ENCODE data around the gene STK11.
"Not testable (repeated sequence)": the region's sequence is repeated elsewhere in the genome, so short reads cannot be mapped to it uniquely, and the experiment has no call there.

STK11 gene

DNA sequence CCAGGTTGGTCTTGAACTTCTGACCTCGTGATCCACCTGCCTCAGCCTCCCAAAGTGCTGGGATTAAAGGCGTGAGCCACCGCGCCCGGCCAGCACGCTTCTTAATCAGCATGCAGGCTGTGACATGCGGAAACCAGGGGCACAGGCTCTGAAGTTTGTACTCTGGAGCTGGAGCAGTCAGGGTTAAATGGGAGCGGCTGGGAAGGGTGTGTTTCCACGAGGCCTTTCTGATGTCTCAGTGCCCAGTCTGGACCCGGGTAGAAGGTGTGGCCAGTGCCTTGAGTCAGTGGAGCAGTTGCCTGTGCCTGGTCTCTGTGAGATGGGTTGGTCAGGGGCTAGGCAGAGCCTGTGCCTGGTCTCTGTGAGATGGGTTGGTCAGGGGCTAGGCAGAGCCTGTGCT is 3.3 kb downstream of the STK11 start:
- not testable (repeated sequence) for DNase-seq (ENCODE audit: low read depth in 4 of 4, low spot score in 1 of 4)

DNA sequence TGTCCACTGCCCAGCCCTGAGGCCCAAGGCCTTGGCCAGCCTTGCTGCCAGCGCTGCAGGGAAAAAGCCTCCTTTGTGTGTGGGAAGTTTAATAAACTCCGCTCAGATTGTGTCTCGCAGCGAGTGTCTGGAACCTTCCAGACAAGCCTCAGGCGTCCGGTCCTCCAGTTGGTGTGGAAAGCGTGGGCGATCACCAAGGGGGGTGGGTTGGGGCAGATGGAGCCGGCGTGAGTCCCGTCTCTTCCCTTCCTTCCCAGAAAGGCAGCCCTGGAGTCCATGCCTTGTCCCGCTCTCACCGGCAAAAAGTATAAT is 4.6 kb downstream of the STK11 start:
- DNase-seq (ENCODE audit: low read depth in 4 of 4, low spot score in 1 of 4) = no peak

- DNase-seq (ENCODE audit: low read depth in 4 of 4, low spot score in 1 of 4) = no peak
Observed at GRCh38 chr19:1211494-1212234, 6.1 kb downstream of the STK11 start.

DNA sequence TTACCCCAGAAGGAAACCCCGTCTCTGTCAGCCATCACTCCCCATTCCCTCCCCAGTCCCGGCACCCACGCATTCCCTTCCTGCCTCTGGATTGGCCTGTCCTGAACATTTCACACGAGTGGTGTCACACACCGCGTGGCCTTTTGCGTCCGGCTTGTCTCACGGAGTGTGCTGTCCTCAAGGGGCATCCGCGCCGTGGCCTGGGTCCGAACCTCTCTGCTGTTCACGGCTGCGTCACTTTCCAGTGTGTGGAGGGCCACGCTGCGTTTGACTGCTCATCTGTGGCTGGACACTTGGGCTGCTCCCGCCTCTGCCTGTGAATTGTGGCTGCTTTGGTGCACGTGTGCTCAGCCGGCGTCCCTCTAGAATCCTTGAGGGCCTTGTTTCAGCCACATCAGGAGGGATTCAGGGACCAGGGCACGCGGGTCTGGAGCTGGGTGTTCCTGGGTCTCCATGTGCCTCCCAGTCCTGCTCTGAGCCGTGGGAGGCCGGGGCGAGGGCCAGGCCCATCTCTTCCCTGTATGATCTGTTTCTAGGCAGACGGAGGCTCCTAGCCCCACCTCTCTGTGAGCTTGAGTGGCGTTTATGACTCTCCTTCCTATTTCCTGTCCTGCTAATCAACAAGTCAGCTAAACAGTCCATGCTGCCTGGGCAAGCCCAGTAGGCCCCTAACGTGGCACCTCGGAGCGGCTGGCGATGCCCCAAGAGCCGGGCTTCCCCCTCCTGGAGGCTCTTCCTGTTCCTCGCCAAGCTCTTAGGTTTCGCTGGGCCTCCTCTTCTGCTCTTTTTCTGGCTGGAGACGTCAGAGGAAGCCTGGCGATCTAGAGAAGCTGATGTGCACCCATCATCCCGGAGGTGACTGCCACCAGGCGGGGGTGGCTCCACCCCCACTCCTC is 8.1 kb downstream of the STK11 start:
- DNase-seq (ENCODE audit: low read depth in 4 of 4, low spot score in 1 of 4) = no peak

DNA sequence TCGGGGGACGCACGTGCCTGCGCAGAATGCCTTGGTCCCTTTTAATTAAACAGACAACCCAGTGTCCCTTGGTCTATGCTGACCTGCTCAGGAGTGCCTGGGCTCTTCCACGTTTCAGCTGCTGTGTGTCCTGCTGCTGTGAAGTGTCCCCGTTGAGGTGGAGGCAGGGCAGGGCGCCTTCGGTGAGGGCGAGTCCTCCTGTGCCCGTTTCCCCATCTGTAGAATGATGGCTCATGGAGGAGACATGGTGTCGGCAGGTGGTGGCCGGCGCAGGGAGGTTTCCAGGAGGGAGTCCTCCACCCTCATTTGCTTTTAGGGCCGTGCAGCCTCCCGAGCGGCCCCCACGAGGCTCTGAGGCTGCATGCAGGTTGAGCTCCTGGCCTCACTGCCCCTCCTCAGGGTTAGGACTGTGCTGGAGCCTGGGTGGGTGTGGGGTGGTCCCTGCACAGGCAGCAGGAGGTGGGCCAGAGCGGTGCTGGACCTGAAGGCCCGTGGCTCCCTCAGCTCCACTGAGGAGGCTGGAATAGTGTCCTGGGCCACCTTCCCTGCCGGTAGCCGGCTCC is 8.8 kb downstream of the STK11 start:
- no peak for DNase-seq (ENCODE audit: low read depth in 4 of 4, low spot score in 1 of 4)

- DNase-seq (ENCODE audit: low read depth in 4 of 4, low spot score in 1 of 4) = no peak
Observed at GRCh38 chr19:1214862-1215731, 9.5 kb downstream of the STK11 start.

GRCh38 chr19:1216756-1217155 is 11.2 kb downstream of the STK11 start:
- no peak for DNase-seq (ENCODE audit: low read depth in 4 of 4, low spot score in 1 of 4)

DNA sequence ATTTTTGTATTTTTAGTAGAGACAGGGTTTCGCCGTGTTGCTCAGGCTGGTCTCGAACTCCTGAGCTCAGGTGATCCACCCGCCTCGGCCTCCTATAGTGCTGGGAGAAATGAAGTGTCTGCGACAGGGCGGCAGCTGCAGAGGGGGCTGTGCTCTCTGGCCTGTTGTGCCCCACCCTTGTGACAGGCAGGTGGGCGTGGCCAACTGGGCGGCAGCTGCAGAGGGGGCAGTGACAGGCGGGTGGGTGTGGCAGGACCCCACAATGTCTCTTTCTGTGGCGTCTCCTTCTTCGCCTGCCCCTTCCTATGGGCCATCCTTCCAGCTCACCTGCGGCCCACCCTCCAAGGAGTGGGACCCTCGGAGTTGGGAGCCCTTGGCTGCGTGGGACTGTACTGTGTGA is 11.8 kb downstream of the STK11 start:
- DNase-seq (ENCODE audit: low read depth in 4 of 4, low spot score in 1 of 4) = no peak

GRCh38 chr19:1218751-1219567 is 13.4 kb downstream of the STK11 start:
- no peak for DNase-seq (ENCODE audit: low read depth in 4 of 4, low spot score in 1 of 4)

GRCh38 chr19:1219786-1220476 is 14.4 kb downstream of the STK11 start:
- DNase-seq (ENCODE audit: low read depth in 4 of 4, low spot score in 1 of 4) = no peak

GRCh38 chr19:1220477-1220930 is 14.9 kb downstream of the STK11 start:
- no peak for DNase-seq (ENCODE audit: low read depth in 4 of 4, low spot score in 1 of 4)

DNA sequence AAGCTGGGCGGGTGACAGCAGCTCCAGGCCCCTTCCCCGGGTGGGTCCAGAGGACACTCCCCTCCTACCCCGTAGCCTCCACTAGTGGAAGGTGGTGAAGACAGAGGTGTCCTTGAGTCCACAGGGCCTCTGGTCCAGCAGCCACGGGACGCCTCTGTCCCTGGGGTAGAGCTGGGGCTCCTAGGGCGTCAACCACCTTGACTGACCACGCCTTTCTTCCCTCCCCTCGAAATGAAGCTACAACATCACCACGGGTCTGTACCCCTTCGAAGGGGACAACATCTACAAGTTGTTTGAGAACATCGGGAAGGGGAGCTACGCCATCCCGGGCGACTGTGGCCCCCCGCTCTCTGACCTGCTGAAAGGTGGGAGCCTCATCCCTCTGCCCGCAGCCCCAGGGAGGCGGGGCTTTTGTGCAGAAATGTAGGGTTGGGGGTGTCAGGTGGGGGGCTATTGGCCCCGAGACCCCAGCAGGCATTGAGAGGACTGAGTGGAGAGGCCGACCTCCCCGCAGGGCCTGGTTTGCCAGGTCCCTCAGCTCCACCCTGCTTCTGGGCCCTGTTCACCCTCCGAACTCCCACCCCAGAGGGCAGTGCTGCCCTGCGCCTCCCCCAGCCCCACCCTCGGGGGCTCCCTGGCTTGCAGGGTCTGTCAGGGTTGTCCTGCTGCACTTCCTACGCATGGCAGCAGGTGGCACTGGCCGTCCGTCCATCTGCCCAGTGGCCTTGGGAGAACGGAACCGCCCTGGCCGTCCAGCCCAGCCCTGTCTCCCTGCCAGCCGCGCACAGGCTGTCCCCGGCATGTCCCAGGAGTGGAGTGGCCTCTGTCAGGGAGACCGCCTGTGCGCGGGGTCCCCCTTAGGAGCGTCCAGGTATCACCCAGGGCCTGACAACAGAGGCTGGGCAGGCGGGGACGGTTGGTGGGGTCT is 15.7 kb downstream of the STK11 start:
- no peak for DNase-seq (ENCODE audit: low read depth in 4 of 4, low spot score in 1 of 4)

GRCh38 chr19:1221904-1222255 is 16.3 kb downstream of the STK11 start:
- no peak for DNase-seq (ENCODE audit: low read depth in 4 of 4, low spot score in 1 of 4)

DNA sequence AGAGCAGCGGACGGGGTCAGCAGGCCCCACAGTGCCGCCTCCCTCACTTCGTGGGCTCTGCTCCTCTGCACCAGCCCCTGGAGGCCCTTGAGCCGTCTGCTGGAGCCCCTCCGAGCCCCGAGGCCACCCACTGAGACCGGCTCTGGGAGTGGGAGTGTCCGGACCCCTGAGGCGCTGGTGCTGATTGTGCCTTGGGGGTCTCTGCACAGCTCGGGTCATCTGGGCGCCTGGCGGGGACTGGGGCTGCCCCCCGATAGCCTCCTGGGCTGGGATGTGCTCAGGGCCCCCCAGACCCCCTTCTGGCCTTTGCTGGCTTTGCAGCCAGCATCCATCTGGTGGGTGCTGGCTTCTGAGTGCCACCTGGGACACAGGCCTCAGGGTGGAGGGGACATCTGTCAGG is 16.8 kb downstream of the STK11 start:
- DNase-seq (ENCODE audit: low read depth in 4 of 4, low spot score in 1 of 4) = no peak

DNA sequence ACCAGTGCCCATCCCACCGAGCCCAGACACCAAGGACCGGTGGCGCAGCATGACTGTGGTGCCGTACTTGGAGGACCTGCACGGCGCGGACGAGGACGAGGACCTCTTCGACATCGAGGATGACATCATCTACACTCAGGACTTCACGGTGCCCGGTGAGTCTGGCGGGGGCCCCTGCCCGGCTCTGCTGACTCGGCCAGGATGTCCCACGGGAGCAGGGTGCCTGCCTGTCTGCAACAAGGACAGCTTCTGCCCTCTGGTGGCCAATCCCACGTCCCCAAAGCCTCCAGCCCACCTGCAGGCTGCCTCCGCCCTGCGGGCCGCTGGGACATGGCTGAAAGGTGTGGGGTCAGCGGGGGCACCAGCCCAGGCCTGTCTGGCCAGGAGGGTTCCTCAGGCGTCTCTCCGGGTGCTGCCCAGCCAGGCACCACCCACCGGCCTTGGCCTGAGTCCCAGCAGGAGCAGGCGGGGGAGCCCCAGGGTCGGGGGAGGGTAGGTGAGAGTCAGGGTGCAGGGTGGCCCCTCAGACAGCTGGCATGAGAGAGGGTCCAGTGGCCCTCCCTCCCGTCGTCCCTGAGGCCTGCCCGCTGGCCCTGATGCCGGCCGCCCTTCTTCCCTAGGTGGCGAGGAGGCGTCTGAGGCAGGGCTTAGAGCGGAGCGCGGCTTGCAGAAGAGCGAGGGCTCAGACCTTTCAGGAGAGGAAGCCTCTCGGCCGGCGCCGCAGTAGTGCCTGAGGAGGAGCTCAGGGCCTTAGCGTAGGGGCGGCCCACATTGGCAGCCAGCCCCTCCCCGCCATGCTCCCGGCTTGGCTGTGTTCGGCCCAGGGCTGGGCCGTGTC is 17.7 kb downstream of the STK11 start:
- DNase-seq (ENCODE audit: low read depth in 4 of 4, low spot score in 1 of 4) = no peak

GRCh38 chr19:1224047-1224825 is 18.7 kb downstream of the STK11 start:
- no peak for DNase-seq (ENCODE audit: low read depth in 4 of 4, low spot score in 1 of 4)

DNA sequence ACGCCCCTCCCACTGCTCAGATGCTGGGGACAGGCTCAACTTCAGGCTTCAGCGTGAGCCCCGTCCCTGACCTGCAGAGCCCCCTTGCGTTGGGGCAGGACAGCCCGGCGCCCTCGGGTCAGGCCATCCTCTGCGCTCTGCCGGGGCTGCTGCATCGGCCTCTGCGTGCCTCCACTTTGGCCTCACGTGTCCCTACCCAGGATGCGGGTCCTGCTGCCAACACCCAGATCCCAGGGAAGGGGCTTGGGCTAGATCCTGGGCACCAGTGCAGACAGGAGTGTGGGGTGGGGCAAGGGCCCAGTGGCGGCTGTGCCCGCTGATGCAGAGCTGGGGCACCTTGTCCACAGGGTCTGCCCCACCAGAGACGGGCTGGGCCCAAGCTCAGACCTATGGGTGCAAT is 19.3 kb downstream of the STK11 start:
- DNase-seq (ENCODE audit: low read depth in 4 of 4, low spot score in 1 of 4) = no peak

All from stimulated activated CD4-positive, alpha-beta T cell treated with anti-CD3 and anti-CD28 coated beads, Interleukin-1b, Interleukin-23, amount 100 ng/mL, for 24 hours (primary cell).